WI38 (cell line): ENCODE measurements around the gene NPS.

Experiments used
- H3K4me3 ChIP-seq: 2 replicates; pipeline ENCODE4 v1.5.1; 2011; ENCODE audit warnings: low read depth, mild to moderate bottlenecking, control low read depth, low read length
- TF ChIP-seq, protein P1 (sequence below): IDR thresholded peaks from 2 replicates; pipeline ENCODE4 v1.5.1; 2012; ENCODE audit warnings: low read depth, mild to moderate bottlenecking, control low read depth, low read length

Gene NPS

DNA sequence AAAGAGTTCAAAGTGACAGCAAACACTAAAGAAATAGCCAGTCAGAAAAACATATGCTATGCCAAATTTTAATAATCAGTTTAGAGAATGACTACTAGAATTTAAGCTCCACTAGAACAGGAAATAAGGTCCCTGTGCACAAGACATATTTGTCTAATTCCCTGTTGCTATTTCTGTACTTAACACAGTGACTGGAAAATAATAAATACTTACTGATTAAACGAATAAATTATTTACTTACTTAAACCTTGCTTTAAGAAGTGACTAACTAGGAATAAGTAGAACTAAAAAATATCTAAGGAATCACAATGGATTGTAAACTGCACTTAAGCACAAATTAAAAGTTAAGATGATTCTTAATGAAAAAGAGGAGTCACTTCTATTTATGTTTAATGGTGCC is 22.3 kb downstream of the NPS start:
- TF ChIP-seq, protein P1, sequence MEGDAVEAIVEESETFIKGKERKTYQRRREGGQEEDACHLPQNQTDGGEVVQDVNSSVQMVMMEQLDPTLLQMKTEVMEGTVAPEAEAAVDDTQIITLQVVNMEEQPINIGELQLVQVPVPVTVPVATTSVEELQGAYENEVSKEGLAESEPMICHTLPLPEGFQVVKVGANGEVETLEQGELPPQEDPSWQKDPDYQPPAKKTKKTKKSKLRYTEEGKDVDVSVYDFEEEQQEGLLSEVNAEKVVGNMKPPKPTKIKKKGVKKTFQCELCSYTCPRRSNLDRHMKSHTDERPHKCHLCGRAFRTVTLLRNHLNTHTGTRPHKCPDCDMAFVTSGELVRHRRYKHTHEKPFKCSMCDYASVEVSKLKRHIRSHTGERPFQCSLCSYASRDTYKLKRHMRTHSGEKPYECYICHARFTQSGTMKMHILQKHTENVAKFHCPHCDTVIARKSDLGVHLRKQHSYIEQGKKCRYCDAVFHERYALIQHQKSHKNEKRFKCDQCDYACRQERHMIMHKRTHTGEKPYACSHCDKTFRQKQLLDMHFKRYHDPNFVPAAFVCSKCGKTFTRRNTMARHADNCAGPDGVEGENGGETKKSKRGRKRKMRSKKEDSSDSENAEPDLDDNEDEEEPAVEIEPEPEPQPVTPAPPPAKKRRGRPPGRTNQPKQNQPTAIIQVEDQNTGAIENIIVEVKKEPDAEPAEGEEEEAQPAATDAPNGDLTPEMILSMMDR, result no peak
- no peak overlapping the region for H3K4me3 ChIP-seq

DNA sequence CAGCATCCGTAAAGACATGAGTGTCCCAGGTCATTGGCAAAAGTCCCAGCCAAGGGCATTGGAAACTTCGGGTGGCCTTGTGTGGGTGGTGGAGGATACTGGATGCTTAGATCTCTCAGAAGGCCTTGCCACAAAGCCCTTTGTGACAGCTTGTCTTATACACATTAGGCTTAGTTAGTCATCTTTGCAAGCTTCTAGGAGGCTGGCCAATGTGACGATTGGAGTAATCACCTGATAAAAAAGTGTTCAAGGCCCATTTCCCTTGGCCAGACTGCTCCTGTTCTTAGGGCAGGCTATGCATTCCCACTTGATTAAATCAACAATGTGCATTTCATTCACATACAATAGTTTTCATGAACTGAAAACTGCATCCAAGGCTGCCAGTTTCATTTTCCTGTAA is 26.9 kb downstream of the NPS start:
- no peak overlapping the region for H3K4me3 ChIP-seq
- TF ChIP-seq, protein P1, result no peak

DNA sequence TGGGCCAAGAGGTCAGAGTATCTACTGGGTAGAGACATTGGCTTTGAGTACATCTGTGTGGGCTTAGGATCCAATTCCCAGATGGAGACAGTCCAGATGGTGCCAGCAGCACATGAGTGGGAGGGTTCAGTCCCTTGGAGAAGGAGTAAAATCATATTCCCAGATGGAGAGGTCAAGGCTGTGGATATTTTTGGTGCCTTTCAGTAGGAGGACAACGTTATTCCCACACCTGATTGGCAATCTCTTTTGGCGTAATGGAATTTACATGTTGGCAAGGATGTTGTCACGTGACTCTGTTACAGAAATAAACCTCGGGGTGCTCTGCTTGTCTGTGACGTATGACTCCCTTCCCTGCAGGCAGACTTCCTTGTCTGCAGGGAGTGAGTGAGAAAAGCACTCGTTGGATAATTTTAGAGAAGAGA is 27.6 kb downstream of the NPS start:
- no peak overlapping the region for H3K4me3 ChIP-seq
- TF ChIP-seq, protein P1, result no peak

DNA sequence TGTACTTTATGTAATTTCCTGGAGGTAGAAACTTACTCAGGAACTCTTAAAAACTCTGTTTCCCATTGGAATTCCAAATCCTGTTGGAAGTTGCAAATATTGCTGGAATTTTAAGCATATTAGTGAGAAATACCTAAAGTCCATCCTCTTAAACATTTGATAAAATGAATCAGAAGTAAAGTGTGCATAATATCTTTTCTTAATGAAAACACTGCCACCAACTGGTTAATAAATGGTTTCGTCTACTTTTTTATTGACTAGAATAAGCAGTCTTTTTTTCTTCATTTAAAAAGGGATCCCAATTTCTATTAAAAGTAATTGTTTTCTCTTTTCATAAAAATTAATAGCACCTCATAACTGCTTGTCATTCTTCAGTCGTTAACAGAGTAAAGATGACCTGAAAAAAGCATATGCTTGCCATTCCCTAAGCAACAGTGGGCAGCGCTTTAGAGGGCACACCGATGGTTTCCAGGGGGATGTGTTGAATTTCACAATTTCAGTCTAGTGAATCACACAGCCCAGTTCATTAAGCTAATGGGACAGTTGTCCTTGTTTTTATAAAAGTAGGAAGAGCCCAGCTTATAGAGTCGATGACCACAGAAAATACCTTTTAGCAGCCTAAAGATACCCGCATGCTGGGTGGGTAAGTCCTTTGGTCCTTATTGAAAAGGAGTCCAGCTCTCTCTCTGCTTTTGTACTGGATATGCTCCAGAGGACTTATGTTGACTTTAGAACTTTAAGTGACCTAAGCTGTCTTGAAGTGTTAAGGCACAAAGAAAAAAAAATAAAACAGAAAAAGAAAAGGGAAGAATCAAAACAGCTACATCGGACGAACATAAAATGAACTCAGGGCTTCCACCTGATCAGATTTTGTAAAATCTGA is 28.5 kb downstream of the NPS start:
- H3K4me3 ChIP-seq, result no peak overlapping the region
- TF ChIP-seq, protein P1, result no peak

DNA sequence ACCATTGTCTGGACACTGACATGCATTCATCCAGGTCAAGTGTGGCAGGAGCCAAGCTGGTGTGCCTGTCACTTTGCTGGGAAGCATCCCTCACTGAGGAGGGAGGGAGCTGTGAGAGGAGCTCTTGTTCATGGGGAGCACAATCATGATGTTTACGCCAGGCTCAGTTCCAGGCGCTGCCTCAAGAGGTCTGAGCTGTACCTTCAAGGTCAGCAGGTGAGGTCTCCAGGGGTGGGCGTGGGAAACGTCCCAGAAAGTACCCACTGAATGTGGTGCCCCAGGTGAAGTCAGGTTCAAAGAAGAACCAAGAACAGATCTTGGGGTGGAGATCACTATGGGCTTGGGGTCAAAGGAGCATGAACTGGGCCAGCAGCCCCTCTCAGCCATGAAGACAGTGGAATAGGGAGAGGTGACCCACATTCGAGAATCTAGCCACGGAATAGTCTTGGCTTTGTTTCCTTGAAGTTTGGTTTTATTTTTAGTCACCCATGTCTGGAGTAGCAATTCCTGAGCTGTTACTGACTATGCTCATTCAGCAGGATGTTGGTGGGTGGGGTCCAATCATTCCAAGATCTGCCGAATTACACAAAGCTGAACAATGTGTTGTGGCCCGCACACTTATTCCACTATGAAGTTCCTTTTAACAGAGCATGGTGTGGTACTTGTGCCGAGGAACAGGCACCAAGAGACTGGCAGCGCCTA is 29.3 kb downstream of the NPS start:
- H3K4me3 ChIP-seq, result no peak overlapping the region
- TF ChIP-seq, protein P1, result no peak

DNA sequence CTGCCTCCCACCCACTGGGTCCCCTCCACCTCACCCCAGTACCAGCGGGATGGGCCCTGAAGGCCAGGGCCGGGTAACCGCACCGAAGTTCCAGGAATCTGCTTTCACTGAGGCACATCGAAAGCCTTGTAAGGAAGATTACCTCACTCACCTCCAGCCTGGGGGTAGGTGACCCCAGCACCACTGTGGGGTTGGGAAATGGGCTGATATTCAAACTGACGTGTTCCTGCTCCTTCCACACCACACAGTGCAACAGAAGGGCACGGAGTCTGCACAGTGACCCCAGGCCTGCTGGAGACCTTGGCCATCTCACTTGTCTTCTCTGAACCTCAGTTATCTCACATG is 29.8 kb downstream of the NPS start:
- TF ChIP-seq, protein P1, result no peak
- H3K4me3 ChIP-seq, result no peak overlapping the region

DNA sequence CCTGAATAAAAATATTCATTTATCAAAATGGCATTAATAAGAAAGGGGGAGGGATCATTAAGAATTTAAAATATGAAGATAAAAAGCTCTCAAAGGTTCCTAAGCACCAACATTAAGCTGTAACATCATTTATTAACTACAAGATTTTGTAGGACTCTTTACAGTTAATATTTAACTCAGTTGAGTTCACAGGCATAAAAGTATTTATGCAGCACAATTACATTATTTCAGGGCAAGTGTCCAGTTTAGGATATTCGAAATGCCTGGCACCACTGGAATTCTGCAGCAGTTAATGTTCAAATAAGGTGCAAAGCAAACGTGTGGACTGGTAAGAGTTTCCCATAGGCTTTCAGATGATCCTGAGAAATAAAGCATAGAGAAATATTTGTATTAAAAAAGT is 30.5 kb downstream of the NPS start:
- TF ChIP-seq, protein P1, result no peak
- H3K4me3 ChIP-seq, result no peak overlapping the region
